ENCODE results near the gene BPIFB6.

BPIFB6 gene

DNA sequence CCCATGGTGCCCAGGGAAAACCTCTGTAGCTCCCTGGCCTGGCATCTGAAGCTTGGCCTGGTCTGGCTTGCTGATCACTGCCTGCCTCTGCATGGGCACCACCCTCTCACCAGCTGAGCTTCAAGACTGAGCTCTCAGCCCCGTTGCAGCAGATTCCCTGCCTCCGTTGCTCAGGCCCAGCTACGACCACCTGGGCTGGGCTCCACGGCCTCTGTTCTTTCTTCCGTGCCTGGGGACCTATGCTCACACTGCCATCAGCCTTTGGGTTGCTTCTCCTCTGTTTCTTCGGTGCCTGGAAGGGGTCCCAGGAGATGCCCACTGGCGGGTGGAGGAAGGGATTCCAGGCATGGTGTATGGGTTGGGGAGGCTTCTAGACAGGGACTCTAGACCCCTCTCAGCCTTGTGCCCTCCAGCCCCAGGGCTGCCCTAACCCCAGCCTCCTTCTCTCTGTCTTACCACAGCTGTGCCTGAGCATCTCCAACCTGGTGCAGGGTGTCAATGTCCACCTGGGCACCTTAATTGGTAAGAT, 14.8 kb upstream of the BPIFB6 start:
- DNase-seq = no peak

GRCh38 chr20:33017542-33017941, 13.9 kb upstream of the BPIFB6 start:
- no peak for DNase-seq

DNA sequence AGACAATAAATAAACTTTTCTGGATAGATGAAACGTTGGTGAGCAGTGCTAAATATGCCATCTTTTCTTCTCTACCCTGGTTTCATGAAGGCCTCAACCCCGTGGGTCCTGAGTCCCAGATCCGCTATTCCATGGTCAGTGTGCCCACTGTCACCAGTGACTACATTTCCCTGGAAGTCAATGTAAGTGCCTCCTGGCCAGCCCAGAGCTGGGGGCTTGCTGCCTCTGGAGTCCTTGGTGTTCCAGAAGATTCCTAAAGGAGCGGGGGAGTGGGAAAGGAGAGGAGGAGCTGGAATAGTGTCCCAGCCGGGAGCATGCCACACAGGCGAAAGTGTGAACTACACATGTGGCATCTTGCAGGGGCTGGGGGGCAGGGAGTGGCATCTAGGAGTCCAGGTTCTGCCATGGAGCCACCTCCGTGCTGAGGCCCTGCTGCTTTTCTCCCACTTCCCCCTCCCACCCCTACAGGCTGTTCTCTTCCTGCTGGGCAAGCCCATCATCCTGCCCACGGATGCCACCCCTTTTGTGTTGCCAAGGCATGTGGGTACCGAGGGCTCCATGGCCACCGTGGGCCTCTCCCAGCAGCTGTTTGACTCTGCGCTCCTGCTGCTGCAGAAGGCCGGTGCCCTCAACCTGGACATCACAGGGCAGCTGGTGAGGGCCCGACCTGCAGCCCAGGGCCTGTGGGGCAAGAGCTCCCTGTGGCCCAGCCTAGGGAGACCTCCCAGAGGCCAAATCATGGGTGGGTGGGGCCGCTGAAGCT, 13.1 kb upstream of the BPIFB6 start:
- DNase-seq = no peak

DNA sequence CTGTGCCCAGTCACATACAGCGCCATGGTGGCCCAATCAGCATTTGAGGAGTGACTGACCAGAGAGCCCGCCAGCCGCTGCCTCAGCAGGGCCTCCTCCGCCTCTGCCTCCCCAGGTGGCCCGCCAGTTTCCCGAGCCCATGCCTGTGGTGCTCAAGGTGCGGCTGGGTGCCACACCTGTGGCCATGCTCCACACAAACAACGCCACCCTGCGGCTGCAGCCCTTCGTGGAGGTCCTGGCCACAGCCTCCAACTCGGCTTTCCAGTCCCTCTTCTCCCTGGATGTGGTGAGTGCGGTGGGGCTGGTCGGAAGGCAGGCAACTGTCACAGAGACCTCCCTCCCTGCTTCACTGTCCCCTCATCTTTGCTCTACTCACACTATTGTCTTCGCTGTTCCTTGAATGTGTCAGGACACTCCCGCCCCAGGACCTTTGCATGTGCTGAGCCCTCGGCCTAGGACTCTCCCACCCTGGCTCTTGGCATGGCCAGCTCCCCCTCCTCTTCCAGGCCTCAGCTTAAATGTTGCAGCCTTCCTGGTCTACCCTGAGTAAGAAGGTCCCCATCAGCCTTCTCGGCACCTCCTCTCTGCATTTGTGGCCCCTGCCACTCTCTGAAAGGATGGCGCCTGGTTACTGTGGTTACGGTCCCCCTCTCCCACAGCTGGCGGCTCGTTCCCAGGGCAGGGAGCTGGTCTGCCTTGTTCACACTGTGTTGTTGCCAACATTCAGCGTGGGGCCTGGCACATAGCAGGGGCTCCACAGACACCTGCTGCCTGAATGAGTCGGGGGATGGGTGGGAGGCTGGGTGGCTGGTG, 11.8 kb upstream of the BPIFB6 start:
- DNase-seq = no peak

DNA sequence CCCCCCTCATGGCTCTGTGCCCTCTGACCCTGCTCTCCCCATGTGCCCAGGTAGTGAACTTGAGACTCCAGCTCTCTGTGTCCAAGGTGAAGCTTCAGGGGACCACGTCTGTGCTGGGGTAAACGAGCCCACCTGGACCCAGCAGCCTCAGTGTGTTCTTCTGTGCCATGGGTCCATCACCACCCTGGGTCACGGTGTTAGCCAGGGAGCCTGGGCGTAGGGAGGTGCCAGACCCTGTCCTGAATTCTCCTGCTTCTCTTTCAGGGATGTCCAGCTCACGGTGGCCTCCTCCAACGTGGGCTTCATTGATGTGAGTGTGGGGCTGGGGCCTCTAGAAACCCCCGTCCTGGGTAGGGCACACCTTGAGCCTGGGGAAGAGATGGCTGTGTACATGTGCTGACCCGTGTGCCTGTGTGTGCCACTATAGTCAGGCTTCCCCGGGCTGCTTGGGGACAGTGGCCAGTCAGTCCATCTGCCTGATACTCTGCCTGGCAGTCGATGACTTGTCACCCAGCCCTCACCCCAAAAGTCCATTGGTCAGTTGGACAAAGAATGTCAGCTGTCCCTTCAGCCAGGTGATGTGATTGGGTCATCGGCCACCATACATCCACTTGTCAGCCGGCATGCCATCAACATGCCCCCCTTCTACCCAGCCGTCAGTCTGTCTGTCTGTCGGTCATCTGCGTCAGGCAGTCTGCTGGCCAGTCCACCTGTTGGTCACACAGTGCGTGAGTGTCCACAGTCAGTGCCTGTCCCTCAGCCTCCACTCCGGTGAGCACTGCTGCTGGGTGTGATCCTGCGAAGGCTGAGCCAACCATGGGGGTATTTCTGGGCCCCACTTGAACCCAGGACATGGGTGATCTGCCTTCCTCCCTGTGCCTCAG, 10.9 kb upstream of the BPIFB6 start:
- DNase-seq = no peak

- no peak for DNase-seq
These were observed 9.6 kb upstream of the BPIFB6 start for GRCh38 chr20:33021879-33022278.

DNA sequence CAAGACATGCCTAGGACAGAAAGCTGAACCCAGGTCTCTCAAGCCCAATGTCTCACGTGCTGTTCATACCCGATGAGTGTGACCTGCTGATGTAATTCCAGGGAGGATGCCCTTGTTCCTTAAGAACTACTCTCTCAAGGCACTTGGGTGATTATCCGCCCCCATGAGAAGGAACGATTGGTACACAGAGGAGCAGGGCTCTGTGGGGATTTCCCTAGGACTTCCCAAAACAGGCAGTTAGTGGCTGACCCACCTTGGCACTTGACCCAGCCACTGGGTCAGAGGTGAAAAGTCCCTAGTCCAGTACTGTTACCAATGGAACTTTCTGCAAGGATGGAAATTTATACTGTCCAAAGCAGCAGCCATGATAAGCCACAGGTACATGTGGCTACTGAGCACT, 9.2 kb upstream of the BPIFB6 start:
- no peak for DNase-seq

DNA sequence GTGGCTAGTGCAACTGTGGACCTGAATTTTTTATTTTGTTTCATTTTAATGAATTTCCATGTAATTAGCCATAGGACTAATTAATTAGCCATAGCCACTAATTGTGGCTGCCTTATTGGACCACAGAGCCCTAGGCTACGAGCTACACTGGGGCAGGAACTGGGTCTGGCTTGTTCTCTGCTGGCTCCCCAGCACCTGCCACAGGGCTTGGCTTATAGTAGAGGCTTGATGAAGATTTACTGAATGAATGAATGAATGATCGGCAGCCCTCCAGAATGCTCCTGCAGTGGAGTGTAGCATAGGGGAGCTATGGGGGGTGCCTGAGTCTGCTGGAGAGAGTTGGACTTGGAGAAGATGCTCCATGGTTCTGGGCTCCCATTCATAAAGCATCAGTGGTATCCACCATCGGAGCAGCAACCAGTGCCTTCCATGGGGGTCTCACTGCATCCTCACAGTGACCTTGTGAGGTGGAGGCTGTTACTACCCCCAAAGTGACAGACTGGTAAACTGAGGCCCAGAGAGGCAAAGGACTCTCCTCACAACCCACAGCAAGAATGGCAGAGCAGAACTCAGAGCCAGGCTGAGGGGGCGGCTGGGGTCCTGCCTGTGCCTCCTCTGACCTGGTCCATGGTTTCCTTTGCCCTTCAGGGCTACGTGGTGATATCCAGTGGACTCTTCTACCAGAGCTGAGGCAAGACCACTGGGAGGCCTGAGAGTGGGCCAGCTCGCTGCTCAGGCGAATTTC, 8.6 kb upstream of the BPIFB6 start:
- DNase-seq = no peak

DNA sequence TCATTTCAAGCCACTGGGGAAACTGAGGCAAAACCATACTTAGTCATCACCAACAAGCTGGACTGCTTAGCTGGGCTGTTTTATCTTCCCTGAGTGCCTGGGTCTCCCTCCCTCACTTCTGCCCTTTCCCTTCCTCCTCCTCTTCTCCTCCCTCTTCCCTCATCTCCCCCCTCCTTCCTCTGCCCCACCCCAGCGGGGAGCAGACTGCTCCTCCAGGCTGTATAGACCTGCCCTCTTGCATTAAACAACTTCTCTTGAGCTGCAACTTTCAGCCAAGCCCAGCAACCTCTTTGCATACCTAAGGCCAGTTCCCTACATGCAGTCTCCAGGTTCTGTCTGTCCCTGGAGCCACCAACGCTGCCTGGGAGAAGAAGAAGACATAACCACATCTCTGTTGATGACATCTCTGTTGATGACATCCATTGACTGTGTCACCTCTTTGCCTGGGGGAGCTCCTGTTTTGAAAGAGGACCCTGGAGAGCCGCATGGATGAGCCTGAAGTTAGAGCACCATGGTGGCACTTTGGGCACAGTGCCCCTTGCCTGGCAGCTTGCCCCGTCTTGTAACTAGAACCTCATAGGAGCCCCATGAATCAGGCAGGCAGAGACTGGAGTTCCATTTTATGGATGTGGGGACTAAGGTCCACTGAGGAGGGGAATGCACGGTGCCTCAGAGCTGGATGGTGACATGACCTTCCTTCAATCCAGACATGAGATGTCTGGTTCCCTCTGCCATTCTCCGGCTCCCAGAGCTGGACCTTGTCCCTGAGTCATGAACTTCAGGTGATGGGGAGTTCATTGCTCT, 7.8 kb upstream of the BPIFB6 start:
- no peak for DNase-seq

GRCh38 chr20:33024243-33024560, 7.2 kb upstream of the BPIFB6 start:
- no peak for DNase-seq

- DNase-seq = no peak
These were observed 6.7 kb upstream of the BPIFB6 start for GRCh38 chr20:33024609-33025317.

- DNase-seq = no peak
These were observed 6.1 kb upstream of the BPIFB6 start for GRCh38 chr20:33025318-33025876.

- DNase-seq = no peak
These were observed 5.2 kb upstream of the BPIFB6 start for GRCh38 chr20:33026072-33026778.

DNA sequence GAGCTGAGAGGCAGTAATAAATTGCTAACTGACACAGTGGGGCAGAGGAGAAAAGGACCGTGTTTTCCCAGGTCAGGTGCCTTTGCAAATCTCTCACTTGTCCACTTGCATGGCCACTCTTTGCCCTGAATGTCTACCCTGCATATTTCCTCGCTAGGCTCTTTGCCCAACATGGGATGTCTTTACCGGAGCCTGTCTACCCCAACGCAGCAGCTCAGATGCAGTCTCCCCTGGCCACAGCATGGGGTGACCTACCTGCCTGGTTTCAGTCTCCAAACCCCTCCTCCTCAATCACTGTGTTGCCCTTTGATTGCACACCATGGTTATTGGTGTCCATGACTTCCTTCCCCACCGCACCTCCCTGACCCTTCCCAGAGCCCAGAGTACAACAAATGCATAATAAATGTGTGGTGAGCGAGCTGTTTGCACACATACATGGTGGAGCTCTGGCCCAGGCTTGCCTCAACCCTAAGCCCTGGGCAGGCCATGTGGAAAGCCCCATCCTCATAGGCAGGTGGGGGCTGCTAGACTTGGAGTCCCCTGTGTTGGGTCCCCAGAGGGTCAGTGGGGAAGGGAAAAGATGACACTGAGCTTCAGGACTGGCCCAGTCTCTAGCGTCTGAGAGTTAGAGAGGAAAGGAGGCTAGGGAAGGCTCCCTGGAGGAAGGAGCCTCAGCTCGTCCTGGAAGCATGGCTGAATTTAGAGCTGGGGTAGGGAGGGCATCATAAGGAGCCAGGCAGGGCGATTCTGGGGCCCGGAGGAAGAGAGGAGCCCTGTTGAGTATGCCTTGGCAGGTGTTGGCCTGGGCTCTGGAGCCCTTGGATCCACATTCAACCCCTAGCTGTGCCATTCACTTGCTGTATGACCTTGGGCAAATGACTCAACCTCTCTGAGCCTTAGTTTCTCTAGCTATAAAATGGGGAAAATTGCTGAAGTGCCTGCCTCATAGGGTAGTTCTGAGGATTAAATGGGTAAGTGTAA, 4.4 kb upstream of the BPIFB6 start:
- no peak for DNase-seq

- no peak for DNase-seq
These were observed 3.4 kb upstream of the BPIFB6 start for GRCh38 chr20:33027769-33028751.

DNA sequence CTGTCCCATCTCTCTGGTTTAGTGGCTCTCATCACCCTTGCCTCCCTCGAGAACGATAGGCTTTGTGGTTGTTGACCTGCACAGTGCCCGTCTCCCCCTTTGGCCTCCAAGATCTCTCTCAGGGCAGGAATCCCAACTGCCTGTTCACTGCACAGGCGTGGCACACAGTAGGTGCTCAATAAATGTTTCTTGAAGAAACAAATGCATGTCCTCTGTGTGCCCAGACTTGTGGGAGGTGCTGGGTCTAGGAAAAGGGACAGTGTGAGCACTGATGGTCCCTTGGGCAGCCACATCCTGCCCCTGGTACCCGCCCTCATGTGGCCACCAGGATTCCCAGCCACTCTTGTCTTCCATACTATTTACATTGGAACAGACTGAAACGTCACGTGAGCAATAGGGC, 2.6 kb upstream of the BPIFB6 start:
- DNase-seq = no peak

GRCh38 chr20:33030076-33030475, 1.4 kb upstream of the BPIFB6 start:
- DNase-seq = no peak

All from SW 1271 (cell line).